GM18909 (cell line): ENCODE data around the gene SCYL1.
"Not testable (repeated sequence)": the region's sequence is repeated elsewhere in the genome, so short reads cannot be mapped to it uniquely, and the experiment has no call there.

Experiments
- ATAC-seq: cut with Tn5 transposase; IDR thresholded peaks from one replicate; pipeline ENCODE4 v1.9.1; 2021; ENCODE audit warnings: mild to moderate bottlenecking; ENCODE audit not compliant: unreplicated experiment, poor library complexity

SCYL1 gene

DNA sequence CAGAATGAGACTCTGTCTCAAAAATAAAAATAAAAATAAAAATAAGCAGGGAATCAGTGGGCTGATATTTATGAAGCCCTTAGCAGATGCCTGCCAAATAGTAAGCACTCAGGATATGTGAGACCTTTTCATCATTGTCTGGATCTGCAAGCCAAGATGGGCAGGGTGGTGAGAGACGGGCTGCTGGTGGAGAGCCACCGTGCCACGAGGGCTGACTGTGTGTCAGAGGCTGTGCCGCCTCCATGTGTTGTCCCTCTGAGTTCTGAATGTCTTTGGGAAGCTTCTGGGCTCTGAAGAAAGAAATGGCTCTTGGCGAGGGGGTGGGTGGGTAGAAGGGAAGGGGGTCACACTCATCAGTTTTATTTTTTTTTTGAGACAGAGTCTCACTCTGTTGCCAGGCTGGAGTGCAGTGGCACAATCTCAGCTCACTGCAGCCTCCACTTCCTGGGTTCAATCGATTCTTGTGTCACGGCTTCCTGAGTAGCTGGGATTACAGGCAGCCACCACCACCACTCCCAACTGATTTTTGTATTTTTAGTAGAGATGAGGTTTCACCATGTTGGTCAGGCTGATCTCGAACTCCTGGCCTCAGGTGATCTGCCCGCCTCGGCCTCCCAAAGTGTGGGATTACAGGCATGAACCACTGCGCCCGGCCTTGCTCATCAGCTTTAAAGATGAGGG, 40.1 kb downstream of the SCYL1 start:
- ATAC-seq = not testable (repeated sequence)

DNA sequence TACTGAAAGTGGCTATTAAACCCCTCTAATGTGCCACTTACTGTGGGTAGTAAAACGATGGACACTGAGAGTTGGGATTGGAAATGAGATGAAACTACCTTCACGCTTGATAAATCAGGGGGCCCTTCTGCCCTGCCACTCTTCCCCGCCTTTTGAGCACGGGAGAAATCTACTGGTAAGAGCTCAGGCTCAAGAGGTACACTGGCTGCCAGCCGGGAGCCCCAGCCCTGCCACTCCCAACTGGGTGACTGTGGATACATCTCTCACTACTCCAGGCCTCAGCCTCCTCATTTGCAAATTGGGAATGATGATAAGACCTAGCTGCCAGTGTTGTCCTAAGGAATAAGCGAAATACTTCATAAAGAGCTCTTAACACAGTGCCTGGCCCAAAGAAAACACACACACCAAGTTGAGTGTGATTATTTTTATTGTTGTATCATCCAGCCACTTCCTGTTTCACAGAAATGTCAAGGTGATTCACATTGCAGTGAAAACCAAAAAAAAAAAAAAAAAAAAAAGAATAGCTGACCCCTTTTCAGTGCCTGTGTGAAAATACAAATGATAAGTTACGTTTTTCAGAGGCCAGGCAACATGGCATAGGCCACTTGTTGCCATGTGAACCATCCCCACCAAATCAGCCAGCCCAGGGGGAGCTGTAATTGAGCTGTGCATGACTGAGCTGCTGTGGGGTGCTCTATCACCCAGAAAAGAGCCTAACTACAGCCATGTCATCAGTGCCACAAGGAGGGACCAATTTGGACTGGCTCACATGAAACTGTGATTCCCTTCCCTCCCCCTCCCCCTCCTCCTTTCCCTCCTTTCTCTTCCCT, 41.0 kb downstream of the SCYL1 start:
- ATAC-seq = no peak

DNA sequence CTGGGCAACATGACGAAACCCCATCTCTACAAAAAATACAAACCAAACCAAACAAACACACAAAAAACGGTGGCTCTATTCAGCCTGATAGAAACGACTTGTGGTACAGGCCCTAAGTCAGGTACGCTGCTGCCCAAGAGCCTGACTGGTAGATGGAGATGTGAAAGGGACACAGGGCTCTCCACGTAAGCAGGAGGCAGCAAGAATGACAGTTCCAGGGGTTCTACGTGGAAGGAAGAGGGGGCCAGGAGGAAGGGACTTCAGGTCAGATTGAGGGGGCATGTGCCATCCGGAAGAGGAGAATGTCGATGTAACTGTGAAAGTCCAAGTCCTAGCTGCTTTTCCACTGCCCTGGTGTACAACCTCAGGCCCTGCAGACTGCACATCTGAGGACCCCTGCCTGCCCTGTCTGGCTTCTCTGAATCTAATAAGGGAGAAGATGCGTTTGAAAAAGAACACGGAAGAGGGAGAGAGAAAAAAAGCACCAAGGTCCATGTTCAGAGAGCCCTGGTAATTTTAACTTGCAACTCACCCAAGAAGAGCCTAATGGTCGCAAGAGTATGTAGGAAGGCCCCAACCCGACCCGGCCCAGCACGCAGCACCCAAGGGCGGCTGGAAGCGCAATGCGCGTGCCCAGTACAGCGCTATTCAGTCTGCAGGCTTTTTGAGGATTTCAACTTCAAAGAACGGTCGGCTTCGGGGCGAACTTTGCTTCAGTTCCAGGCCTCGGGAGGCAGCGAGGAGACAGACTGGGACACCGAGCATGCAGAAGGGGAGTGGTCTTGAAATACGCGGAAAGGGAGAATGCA, 44.5 kb downstream of the SCYL1 start:
- peak; percentile 2 for ATAC-seq

DNA sequence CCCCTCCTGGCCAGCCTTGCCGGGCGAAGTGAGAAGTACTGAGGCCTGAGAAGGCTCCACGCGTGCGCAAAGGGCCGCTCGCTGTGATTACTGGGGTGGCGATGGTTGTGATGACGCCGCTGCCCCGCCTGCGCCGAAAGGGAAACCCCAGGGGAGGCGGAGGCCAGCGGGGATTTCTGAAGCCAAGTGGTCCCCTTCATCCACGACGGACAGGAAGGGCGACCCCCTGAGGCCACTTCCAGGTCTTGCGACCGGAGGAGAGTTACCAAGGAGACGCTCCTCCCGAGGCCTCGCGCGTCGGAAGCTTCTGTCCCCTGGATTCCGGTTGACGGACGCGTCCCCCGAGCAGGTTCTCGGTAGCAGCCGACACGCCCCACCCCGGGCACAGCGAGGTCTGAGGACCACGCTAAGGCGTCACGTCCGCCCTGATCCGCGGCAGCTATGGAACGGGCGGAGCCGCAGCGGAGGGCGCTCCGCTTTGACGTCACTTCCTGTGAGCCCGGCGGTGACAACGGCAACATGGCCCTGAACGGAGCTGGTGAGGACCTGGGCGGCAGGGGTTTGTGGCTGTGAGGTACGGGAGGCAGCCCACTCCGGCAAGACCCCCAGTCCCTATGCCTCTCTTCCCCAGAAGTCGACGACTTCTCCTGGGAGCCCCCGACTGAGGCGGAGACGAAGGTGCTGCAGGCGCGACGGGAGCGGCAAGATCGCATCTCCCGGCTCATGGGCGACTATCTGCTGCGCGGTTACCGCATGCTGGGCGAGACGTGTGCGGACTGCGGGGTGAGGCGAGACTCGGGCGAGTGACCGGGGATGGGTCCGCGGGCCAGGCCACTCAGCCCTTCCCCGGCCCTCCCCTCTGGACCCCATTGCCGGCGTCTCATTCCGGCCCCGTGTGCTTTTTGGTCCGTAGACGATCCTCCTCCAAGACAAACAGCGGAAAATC, 45.4 kb downstream of the SCYL1 start, which contains the start of gene ZNRD2:
Gene ZNRD2, plus strand, starts transcription at position 505 of the 946 bp plus-strand sequence. Its CDS starts 15 bp downstream, at position 520.
- peak; percentile 67 for ATAC-seq

DNA sequence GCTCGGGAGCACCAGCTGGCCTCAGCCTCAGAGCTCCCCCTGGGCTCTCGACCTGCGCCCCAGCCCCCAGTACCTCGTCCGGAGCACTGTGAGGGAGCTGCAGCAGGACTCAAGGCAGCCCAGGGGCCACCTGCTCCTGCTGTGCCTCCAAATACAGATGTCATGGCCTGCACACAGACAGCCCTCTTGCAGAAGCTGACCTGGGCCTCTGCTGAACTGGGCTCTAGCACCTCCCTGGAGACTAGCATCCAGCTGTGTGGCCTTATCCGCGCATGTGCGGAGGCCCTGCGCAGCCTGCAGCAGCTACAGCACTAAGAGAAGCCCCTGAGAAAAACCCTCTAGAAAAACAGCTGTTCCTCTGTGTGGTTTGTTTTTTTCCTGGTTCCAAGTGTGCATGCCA, 46.5 kb downstream of the SCYL1 start:
- ATAC-seq = no peak

DNA sequence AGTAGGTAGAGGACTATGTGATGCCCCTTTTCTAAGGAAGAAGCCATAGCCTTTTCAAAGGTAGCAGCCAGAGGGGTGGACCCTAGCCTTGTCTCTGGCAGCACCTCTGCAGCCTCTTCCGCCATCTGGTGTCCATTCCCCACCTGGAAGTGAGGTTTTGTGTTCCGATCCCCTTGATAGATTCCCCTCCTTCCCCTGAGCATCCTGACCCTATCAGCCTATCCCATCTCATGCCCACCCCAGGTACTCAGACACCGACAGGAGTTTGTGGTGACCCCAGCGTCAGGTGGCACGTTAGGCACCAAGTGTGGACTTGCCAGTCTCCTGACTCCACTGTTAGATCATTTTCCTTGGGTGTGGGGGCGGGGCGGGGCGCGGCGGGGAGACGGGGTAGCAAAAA, 47.1 kb downstream of the SCYL1 start:
- ATAC-seq = no peak

DNA sequence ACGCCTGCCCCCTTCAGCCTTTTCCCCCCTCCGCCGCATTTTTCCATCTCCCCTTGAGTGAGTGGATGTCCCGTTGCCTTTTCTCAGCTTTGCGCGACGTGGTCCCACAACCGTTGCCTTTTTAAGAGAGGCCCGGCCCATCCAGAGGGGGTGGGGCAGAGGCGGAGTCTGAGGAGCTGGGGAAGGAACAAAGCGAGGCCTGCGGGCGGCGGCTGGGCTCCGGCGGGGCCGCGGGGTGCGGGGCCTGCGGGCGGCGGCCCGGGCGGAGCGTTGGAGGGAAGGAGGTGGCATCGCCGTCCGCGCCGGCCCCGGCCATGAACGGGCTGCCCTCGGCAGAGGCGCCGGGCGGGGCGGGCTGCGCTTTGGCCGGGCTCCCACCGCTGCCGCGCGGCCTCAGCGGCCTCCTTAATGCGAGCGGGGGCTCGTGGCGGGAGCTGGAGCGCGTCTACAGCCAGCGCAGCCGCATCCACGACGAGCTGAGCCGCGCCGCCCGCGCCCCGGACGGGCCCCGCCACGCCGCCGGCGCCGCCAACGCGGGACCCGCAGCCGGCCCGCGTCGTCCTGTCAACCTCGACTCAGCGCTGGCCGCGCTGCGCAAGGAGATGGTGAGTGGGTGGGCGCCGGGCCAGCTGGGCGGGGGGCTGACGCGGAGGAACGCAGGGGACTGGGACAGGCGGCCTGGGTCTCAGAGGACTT, 47.6 kb downstream of the SCYL1 start, which contains the start of gene FAM89B:
Gene FAM89B, plus strand, starts transcription at position 183 of the 696 bp plus-strand sequence. Its CDS starts 132 bp downstream, at position 315.
- no peak for ATAC-seq

DNA sequence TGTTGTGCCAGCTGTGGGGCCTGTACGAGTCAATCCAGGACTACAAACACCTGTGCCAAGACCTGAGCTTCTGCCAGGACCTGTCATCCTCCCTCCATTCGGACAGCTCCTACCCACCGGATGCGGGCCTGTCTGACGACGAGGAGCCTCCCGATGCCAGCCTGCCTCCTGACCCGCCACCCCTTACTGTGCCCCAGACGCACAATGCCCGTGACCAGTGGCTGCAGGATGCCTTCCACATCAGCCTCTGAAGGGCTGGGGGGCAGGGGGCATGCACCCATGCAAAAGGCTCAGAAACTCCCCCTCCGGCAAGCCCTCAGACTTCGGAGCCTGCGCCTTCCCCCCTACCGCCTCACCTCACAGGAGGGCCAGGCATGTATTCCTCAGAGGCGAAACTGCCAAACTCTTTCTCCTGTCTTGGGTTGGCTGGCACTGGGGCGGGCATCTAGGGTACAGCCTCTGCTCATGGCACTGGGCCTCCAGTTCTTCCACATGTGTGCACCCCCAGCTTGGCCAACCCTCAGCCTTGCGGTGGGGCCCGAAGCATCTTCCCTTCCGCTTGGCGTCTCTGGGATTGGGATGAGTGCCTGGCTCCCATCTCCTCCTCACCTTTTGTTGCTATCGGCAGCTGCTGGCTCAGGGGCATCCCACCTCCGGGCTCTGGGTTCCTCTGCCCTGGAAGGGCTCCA, 48.7 kb downstream of the SCYL1 start:
- no peak for ATAC-seq

DNA sequence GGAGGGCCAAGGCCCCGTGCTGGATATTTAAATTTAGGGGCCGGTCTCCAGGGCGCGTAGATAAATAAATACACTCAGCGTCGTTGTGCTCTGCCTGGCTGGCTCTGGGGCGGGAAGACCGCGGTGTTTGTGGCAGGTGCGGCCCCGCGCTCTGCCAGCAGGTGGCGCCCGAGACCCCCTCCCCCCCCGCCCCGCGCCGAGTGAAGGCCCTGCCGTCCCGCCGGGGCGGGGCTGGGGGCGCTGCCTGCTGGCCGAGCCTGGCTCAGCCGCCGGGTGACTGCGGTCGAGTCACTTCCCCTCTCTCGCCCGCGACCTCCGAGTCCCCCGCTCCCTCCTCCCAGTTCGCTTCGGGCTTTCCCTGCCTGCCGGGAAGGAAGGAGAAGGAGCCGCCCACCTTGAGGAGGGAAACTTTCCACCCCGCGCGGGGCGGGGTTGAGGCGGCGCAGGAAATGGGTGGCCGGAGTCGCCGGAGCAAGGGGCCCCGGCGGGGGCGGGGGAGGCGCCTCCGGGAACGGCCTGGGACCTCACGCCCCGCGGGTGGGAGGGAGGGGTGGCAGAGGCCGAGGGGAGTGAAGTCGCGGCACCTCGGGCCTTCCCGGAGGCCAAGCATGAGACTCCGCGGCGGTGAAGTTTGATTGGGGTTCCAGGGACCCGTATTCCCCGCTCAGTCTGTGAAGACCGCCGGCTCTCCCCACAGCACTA, 49.4 kb downstream of the SCYL1 start:
- ATAC-seq = peak; percentile 31

DNA sequence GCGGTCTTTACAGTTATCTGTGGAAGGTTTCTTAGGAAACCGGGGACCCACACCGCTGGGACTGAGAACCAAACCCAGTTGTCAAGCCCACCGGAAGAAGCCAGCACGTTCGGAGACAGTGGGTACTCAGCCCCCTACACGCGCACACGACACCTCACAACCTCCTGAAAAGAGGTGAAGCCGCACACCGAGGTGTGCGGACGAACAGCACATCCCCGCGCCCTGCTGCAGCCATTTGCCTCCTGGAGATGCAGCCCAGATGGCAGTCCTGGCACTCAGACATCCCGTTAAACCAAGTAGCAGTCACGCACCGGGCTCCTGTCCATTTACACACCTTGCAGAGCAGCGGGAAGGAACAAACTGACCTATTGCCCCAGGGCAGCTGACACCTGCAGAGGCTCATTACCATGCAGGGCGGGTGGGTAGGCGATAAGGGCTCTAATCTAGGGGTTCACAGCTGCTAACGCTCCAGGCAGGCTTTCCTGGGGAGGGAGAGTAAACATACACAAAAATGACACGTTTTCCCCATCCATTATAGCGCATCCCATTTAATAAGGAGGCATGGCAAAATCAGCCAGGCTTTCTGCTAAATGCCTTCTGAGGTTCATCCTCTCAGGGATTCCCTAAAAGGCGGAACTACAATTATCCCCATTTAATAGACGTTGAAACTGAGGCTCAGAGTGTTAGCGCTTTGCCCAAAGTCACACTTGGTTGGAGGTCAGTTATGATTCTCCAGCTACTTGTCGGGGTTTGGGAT, 50.1 kb downstream of the SCYL1 start:
- ATAC-seq = no peak

DNA sequence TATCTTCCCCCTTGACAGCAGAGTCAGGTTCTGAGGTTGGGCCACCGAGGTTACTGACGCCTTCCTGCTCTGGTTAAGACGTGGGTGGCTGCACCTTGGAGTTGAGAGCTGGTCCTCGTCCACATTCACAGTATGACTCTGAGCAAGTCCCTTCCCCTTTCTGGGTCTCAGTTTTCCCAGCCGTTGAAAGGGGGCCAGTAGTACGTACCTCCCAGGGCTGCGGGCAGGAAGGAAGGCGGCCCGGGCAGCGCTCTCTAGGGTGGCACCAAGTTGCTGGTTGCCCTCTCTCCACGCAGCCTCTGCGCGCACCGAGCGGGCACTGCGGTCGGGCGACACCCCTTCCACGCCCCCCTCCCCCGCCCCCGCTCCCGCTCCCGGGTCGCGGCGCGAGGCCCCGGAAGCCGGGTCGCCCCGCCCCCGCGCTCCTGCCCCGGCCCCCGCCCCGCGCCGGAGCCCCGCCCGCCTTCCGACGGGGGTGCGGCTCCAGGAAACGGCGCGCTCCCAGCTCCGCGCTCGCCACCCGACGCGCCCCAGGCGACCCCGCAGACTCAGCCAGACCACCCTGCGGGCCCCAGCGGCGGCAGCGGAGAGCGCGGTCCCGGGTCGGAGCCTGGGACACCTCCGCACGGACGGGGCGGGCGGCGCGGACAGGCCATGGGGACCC, 50.8 kb downstream of the SCYL1 start, which contains the start of gene EHBP1L1:
Gene EHBP1L1, plus strand, starts transcription at position 486 of the 664 bp plus-strand sequence. CDS start 250 bp downstream, outside the sequence.
- peak; percentile 27 for ATAC-seq

DNA sequence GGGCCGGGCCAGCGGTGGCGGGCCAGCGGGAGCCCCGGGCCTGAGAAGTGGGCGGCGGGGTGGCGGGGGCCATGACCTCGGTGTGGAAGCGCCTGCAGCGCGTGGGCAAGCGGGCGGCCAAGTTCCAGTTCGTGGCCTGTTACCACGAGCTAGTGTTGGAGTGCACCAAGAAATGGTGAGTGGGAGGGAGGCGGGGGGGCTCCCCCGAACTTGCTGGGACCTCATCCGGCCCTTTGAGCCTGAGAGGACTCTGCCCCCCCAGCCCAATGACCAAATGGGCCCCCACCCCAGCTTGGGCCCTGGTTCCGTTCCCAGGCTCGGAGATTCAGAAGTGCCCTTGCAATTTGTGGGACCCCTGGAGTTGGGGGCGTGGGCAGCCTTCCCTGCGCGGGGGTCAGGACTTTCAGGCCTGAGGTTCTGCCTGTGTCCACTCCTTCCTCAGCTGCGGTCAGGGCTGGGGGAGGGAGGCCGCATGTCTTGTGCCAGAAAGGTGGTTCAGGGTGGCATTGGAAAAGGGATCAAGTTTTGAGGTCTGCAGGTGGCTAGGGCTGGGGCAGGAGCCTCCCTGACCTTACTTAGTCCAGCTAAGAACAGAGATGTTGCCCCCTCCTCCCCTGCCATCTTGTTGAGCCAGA, 51.5 kb downstream of the SCYL1 start:
- no peak for ATAC-seq

DNA sequence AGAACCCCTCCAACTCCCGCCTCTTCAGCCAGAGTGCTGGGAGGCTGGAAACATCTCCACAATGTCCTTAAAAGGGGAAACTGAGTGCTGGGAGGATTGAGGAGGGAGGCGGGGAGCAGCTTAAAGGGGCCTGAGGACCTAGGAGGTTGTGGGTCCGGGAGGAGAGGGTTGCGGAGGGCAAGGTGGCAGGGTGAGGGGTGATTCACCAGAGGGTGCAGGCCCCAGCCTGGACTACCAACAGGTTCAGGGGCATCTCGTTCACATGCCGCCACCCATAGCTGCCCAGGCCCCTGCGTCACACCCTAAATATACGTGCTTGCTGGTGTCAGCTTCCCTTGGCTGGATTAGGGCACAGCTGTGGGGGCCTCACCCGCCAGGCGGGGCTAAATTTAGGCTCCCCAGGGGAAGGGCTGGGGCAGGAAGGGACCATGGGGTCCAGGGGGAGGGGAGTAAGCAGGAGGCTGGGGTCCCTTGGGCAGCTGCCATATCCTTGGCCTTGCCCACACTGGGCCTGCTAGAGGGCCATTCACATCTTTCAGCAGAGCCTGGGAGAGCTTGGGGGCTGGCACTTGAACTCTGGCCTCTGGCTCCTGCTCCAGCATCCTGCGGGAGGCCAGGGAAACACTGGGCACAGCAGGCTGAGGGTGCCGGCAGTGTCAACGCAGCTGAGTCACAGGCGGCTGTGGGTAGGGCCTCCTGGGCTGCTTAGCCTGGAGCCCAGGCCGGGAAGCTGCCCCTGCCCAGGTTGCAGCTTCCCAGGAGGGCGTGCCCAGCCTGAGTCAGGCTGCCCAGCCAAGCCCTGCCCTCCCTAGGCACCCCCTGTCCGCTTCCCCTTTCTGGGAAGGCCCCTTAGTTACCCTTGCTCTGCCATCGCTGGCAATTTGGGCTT, 52.2 kb downstream of the SCYL1 start:
- no peak for ATAC-seq

DNA sequence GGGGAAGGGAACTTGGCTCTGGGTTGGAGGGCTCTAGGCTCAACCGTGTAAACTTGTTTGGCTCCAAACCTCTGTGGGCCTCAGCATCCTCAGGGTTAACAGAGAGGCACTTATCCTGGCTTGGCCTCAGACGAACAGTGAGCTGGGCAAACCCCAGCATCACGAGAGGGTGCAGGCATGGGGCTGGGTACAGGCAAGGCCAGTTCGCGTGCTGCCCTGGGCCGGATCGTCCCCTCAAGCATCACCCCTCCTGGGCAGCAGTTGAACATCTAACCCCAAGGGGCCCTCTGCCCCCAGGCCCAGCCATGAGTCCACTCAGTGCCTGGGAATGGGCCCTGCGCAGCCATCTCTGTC, 52.9 kb downstream of the SCYL1 start:
- ATAC-seq = no peak

DNA sequence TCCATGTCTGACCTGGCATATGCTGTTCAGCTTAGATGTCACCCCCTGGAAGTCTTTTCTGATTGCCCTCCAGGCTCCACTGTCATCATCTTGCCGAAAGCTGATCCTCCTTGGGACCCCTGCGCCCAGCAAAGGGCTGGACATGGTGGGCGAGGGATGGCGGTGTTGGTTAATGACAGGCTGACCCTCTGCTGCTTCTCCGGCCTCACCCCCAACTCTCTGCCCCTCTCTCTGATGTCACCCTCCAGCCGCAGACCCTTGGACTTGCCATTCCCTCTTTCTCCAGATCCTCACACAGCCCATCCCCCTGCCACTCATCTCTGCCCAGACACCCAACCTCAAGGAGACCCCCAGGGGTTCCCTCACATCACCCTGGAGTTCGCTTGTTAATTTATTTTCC, 53.3 kb downstream of the SCYL1 start:
- ATAC-seq = no peak
